ENCODE data around the gene SPTBN2. TPM values are rescaled to one million over a fixed set of nuclear protein-coding genes. Genes with fewer than 3 reads are reported as not detected.
A peak's percentile ranks its signal among the peaks of the same experiment; 100 is the strongest.

The SPTBN2 gene
- total RNA-seq, 1 donor from 2014 or later = 117 TPM

GRCh38 chr11:66683877-66684276 is 45.1 kb downstream of the SPTBN2 start:
- H3K9me3 ChIP-seq = no peaks in the 10 kb centered on the region
- intact Hi-C loops (cut with DNase I) = loop anchor here (10.0 kb wide), 1 partner anchor 279 kb away; no protein-coding TSS in a partner anchor
- H3K27ac ChIP-seq = no peak overlapping the region
- no peak overlapping the region for H3K4me3 ChIP-seq
- H3K4me1 ChIP-seq = peaks cover 15% of the 10 kb centered on the region
- DNase-seq (ENCODE audit: extremely low spot score in 2 of 2) = no peak
- no peaks in the 10 kb centered on the region for H3K36me3 ChIP-seq
- no peaks in the 10 kb centered on the region for H3K27me3 ChIP-seq
- no peak for TF ChIP-seq POLR2AphosphoS5 (IDR thresholded peaks at IDR 0.05; ENCODE audit: insufficient read depth in 1 of 2, low read depth in 1 of 2)
- TF ChIP-seq POLR2A (IDR thresholded peaks at IDR 0.05) = no peak
- no peak for TF ChIP-seq CTCF (IDR thresholded peaks at IDR 0.05)

- H3K4me3 ChIP-seq = no peak overlapping the region
- no peaks in the 10 kb centered on the region for H3K27me3 ChIP-seq
- no peaks in the 10 kb centered on the region for H3K9me3 ChIP-seq
- intact Hi-C loops (cut with DNase I) = loop anchor here (10.0 kb wide), 1 partner anchor 276 kb away; no protein-coding TSS in a partner anchor
- H3K4me1 ChIP-seq = peaks cover 27% of the 10 kb centered on the region
- TF ChIP-seq CTCF (IDR thresholded peaks at IDR 0.05) (no peak), POLR2A (IDR thresholded peaks at IDR 0.05) (no peak), POLR2AphosphoS5 (IDR thresholded peaks at IDR 0.05; ENCODE audit: insufficient read depth in 1 of 2, low read depth in 1 of 2) (no peak)
- no peak overlapping the region for H3K27ac ChIP-seq
- DNase-seq (ENCODE audit: extremely low spot score in 2 of 2) = no peak
- H3K36me3 ChIP-seq = no peaks in the 10 kb centered on the region
Measured at GRCh38 chr11:66680966-66681645, 47.9 kb downstream of the SPTBN2 start.

GRCh38 chr11:66677599-66678375 is 51.2 kb downstream of the SPTBN2 start, which contains the start of gene RBM4B:
Gene RBM4B (minus strand): TSS chr11:66677887. CDS start chr11:66677079, 808 bp downstream.
- peak within 1 kb of the TSS; percentile 66 to 87 for H3K4me3 ChIP-seq
- H3K9me3 ChIP-seq = no peaks in the 10 kb centered on the region
- H3K36me3 ChIP-seq = no peaks in the 10 kb centered on the region
- H3K4me1 ChIP-seq = peaks cover 36% of the 10 kb centered on the region
- DNase-seq (ENCODE audit: extremely low spot score in 2 of 2) = peak in 1 of 2 donors; percentile 95
- intact Hi-C loops (cut with DNase I) = loop anchor here (1.0 kb wide), 1 partner anchor 98 kb away; no protein-coding TSS in a partner anchor
- TF ChIP-seq CTCF (IDR thresholded peaks at IDR 0.05) = no peak
- TF ChIP-seq POLR2A (IDR thresholded peaks at IDR 0.05) = peak in 1 of 2 donors; percentile 48
- TF ChIP-seq POLR2AphosphoS5 (IDR thresholded peaks at IDR 0.05; ENCODE audit: insufficient read depth in 1 of 2, low read depth in 1 of 2) = peak in 1 of 2 donors; percentile 92
- no peaks in the 10 kb centered on the region for H3K27me3 ChIP-seq
- peak within 1 kb of the TSS; percentile 93 for H3K27ac ChIP-seq

- no peak for TF ChIP-seq CTCF (IDR thresholded peaks at IDR 0.05)
- TF ChIP-seq POLR2A (IDR thresholded peaks at IDR 0.05) = no peak
- TF ChIP-seq POLR2AphosphoS5 (IDR thresholded peaks at IDR 0.05; ENCODE audit: insufficient read depth in 1 of 2, low read depth in 1 of 2) = no peak
- Histone ChIP-seq H3K36me3 (no peaks in the 10 kb centered on the region), H3K4me3 (peak overlapping the region; percentile 66 to 87), H3K4me1 (peaks cover 36% of the 10 kb centered on the region), H3K9me3 (no peaks in the 10 kb centered on the region), H3K27me3 (no peaks in the 10 kb centered on the region), H3K27ac (peak overlapping the region; percentile 93)
- intact Hi-C loops (cut with DNase I) = no loop called here
- DNase-seq (ENCODE audit: extremely low spot score in 2 of 2) = no peak
Measured at GRCh38 chr11:66676931-66677598, 52.0 kb downstream of the SPTBN2 start.

Data from vagina (tissue), 2 donors.